Thymus (tissue), 11 donors: Measurements from ENCODE around the gene ADGRF3. TPM values are rescaled to one million over a fixed set of nuclear protein-coding genes. Genes with fewer than 3 reads are reported as not detected.
"Not testable (repeated sequence)": the region's sequence is repeated elsewhere in the genome, so short reads cannot be mapped to it uniquely, and the experiment has no call there.

ENCODE experiments used
- DNase-seq, 9 donors: peaks; one replicate each; pipeline ENCODE4 v3.0.0-alpha.2; 2013; ENCODE audit warnings: low spot score in 9 of 9, low read depth in 6 of 9, missing footprints in 1 of 9
- H3K27ac ChIP-seq, 2 donors: one replicate each; pipeline ENCODE4 v1.5.1; 2013; ENCODE audit warnings: control low read depth in 1 of 2, low read depth in 1 of 2, low read length in 1 of 2, mild to moderate bottlenecking in 1 of 2, moderate library complexity in 1 of 2
- H3K27me3 ChIP-seq, 2 donors: one replicate each; pipeline ENCODE4 v1.5.1; 2013; ENCODE audit warnings: low read length in 1 of 2; ENCODE audit not compliant: control insufficient read depth in 2 of 2, insufficient read depth in 1 of 2
- H3K36me3 ChIP-seq, 2 donors: one replicate each; pipeline ENCODE4 v1.5.1; 2013; ENCODE audit warnings: low read length in 1 of 2, mild to moderate bottlenecking in 1 of 2, moderate library complexity in 1 of 2; ENCODE audit not compliant: control insufficient read depth in 2 of 2, insufficient read depth in 2 of 2
- H3K4me1 ChIP-seq, 2 donors: one replicate each; pipeline ENCODE4 v1.5.1; 2013; ENCODE audit warnings: low read length in 2 of 2; ENCODE audit not compliant: control insufficient read depth in 2 of 2, insufficient read depth in 2 of 2
- H3K4me3 ChIP-seq, 2 donors: one replicate each; pipeline ENCODE4 v1.5.1; 2013; ENCODE audit warnings: low read length in 2 of 2, control low read depth in 1 of 2, mild to moderate bottlenecking in 1 of 2
- H3K9me3 ChIP-seq, 2 donors: one replicate each; pipeline ENCODE4 v1.5.1; 2013; ENCODE audit warnings: low read length in 1 of 2, mild to moderate bottlenecking in 1 of 2; ENCODE audit not compliant: control insufficient read depth in 2 of 2, insufficient read depth in 1 of 2
- WGBS: extraction: QIAGEN DNeasy Blood & Tissue Kit; methylation state at CpG from one replicate; pipeline ENCODE4 v1.1.7; 2013; 5-methylcytosine and 5-hydroxymethylcytosine counted together
- polyA plus RNA-seq: library from polyadenylated mRNA; stranded (reverse); fragments of 200-250 nt; gene quantifications from one replicate; pipeline ENCODE4 v1.2.3, GENCODE V29; 2013
- total RNA-seq: library from RNA; stranded (reverse); fragments of 120-200 nt; gene quantifications from one replicate; pipeline ENCODE4 v1.2.4, GENCODE V29; 2013
- donor health status: healthy.

ADGRF3 gene
- total and polyA plus RNA-seq, 2 donors: 0.33 to 0.39 TPM

- no peak overlapping the region for H3K27ac ChIP-seq
- DNase-seq: no peak
- 98% methylated on average over 4 of the region's 4 CpGs for WGBS
Observed at GRCh38 chr2:26268213-26268612, 78.4 kb downstream of the ADGRF3 start.

GRCh38 chr2:26258836-26259235, 87.8 kb downstream of the ADGRF3 start:
- not testable (repeated sequence) for H3K27me3 ChIP-seq, DNase-seq, H3K4me3 ChIP-seq, H3K4me1 ChIP-seq, H3K9me3 ChIP-seq, H3K27ac ChIP-seq
- H3K36me3 ChIP-seq: peaks cover 29 to 30% of the 10 kb centered on the region in 2 donors
- WGBS: 98% methylated on average over 8 of the region's 8 CpGs

More at GRCh38 chr2:26268213-26268612, 78.4 kb downstream of the ADGRF3 start:
- Histone ChIP-seq H3K27me3 (no peaks in the 10 kb centered on the region), H3K36me3 (peaks cover 0 to 6% of the 10 kb centered on the region in 2 donors), H3K4me3 (no peak overlapping the region), H3K9me3 (no peaks in the 10 kb centered on the region), H3K4me1 (no peaks in the 10 kb centered on the region)

Other genes starting within 250 kb of the ADGRF3 start
- 0.71 TPM for gene GAREM2, start 173.7 kb downstream of the ADGRF3 start, total RNA-seq
- gene GAREM2, start 173.7 kb downstream of the ADGRF3 start, polyA plus RNA-seq: 0.59 TPM
- 114 TPM for gene HADHA, start 102.2 kb downstream of the ADGRF3 start, total RNA-seq
- 57.1 TPM for gene HADHA, start 102.2 kb downstream of the ADGRF3 start, polyA plus RNA-seq
- gene HADHB, start 101.8 kb downstream of the ADGRF3 start, total RNA-seq: 41.7 TPM
- gene HADHB, start 101.8 kb downstream of the ADGRF3 start, polyA plus RNA-seq: 92.8 TPM
- gene SELENOI, start 646 bp downstream of the ADGRF3 start, total RNA-seq: 9.1 TPM
- 4.6 TPM for gene SELENOI, start 646 bp downstream of the ADGRF3 start, polyA plus RNA-seq
- 0.14 TPM for gene DRC1, start 55.1 kb upstream of the ADGRF3 start, total RNA-seq
- gene DRC1, start 55.1 kb upstream of the ADGRF3 start, polyA plus RNA-seq: 0.27 TPM
- 0.42 TPM for gene OTOF, start 131.3 kb upstream of the ADGRF3 start, total RNA-seq
- gene OTOF, start 131.3 kb upstream of the ADGRF3 start, polyA plus RNA-seq: 0.71 TPM